ENCODE measurements around the gene SPOCK1. TPM values are rescaled to one million over a fixed set of nuclear protein-coding genes. Genes with fewer than 3 reads are reported as not detected.

The SPOCK1 gene
- total and polyA plus RNA-seq, 2 of the 13 experiments (the other 11 are each of a cell fraction or from before 2014, with no cell fraction given) = 0.18 to 0.29 TPM

DNA sequence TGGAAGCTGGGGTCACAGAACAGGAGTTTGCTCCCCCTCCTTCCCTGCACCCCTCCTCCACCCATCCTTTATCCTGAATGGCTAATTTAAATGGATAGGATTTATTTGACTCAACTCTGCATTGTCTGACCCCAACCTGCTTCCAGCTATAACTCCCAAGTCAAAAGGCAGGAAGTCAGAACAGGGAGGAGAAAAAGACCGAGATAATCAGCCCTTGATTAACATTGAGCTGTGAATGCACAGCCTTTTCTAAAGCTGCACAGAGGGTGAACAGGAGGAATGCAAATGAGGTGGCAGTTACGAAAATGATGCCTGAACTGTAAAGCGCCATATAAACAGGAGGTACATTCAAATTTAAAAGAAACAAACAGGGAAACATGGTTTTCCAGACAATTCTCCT, 152.8 kb downstream of the SPOCK1 start:
- in situ Hi-C loops (cut with HindIII; ENCODE audit: extremely low pct_ligation_motif_present, low pct_unique_long_range_greater_than_20kb) = loop anchor here (10.0 kb wide), 1 partner anchor 149 kb away; the partner anchor contains the start of gene SPOCK1
- Histone ChIP-seq H3K9me3 (ENCODE audit: low read length) (no peaks in the 10 kb centered on the region), H3K4me1 (ENCODE audit: insufficient read depth, low read length) (no peaks in the 10 kb centered on the region), H3K4me2 (ENCODE audit: low read depth, low read length) (no peak overlapping the region), H4K20me1 (ENCODE audit: insufficient read depth, low read length) (no peaks in the 10 kb centered on the region), H2AFZ (ENCODE audit: low read length) (no peak overlapping the region), H3K27ac (ENCODE audit: extremely low read length, insufficient read depth, low read length) (no peak overlapping the region), H3K9ac (ENCODE audit: insufficient read depth, low read depth, low read length) (no peak overlapping the region), H3K79me2 (ENCODE audit: insufficient read depth, low read length) (no peaks in the 10 kb centered on the region), H3K27me3 (ENCODE audit: control insufficient read depth in 1 of 2, insufficient read depth in 2 of 2, low read length in 2 of 2) (no peaks in the 10 kb centered on the region), H3K36me3 (replicated peaks in 1 of 2; ENCODE audit: control insufficient read depth in 1 of 2, insufficient read depth in 2 of 2, low read length in 2 of 2) (no peaks in the 10 kb centered on the region), H3K4me3 (replicated peaks in 1 of 3; ENCODE audit: insufficient read depth in 1 of 3, low read depth in 2 of 3, low read length in 3 of 3) (no peak overlapping the region)
- ChIA-PET POLR2A (no interaction called here), CTCF (ENCODE audit: low intra/inter-chr PET ratio, low total read pairs) (no interaction called here)
- WGBS (ENCODE audit: low lambda C conversion rate) = 48% methylated on average over 3 of the region's 3 CpGs
- intact Hi-C loops (cut with micrococcal nuclease; ENCODE audit: unreplicated experiment) = no loop called here
- TF ChIP-seq RFX5 (IDR thresholded peaks at IDR 0.05; ENCODE audit: low read depth, low read length) = no peak
- no peak for TF ChIP-seq THRA (CRISPR knock-in tag; IDR thresholded peaks at IDR 0.05; ENCODE audit: borderline replicate concordance)
- TF ChIP-seq ZNF232 (CRISPR knock-in tag; IDR thresholded peaks at IDR 0.05; ENCODE audit: borderline replicate concordance) = no peak
- TF ChIP-seq, protein P1, sequence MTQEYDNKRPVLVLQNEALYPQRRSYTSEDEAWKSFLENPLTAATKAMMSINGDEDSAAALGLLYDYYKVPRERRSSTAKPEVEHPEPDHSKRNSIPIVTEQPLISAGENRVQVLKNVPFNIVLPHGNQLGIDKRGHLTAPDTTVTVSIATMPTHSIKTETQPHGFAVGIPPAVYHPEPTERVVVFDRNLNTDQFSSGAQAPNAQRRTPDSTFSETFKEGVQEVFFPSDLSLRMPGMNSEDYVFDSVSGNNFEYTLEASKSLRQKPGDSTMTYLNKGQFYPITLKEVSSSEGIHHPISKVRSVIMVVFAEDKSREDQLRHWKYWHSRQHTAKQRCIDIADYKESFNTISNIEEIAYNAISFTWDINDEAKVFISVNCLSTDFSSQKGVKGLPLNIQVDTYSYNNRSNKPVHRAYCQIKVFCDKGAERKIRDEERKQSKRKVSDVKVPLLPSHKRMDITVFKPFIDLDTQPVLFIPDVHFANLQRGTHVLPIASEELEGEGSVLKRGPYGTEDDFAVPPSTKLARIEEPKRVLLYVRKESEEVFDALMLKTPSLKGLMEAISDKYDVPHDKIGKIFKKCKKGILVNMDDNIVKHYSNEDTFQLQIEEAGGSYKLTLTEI (CRISPR knock-in tag; conservative IDR thresholded peaks at IDR 0.05) = no peak
- TF ChIP-seq TCF7L2 (IDR thresholded peaks at IDR 0.05; ENCODE audit: low read depth, low read length) = no peak
- no peak for TF ChIP-seq ATF1 (CRISPR knock-in tag; IDR thresholded peaks at IDR 0.05)
- TF ChIP-seq ATF6 (CRISPR knock-in tag; conservative IDR thresholded peaks at IDR 0.05) = no peak
- no peak for TF ChIP-seq CBX2 (IDR thresholded peaks at IDR 0.05; ENCODE audit: low read depth, low read length)
- no peak for TF ChIP-seq CBX2 (CRISPR knock-in tag; IDR thresholded peaks at IDR 0.05; ENCODE audit: low read depth)
- TF ChIP-seq MED13 (CRISPR knock-in tag; IDR thresholded peaks at IDR 0.05) = no peak
- no peak for TF ChIP-seq BRD4 (CRISPR knock-in tag; IDR thresholded peaks at IDR 0.05)
- TF ChIP-seq JUNB (CRISPR knock-in tag; IDR thresholded peaks at IDR 0.05; ENCODE audit: borderline replicate concordance) = no peak
- no peak for TF ChIP-seq ZNF362 (CRISPR knock-in tag; IDR thresholded peaks at IDR 0.05; ENCODE audit: borderline replicate concordance)
- TF ChIP-seq ZSCAN30 (CRISPR knock-in tag; IDR thresholded peaks at IDR 0.05) = no peak
- no peak for TF ChIP-seq ZNF484 (CRISPR knock-in tag; IDR thresholded peaks at IDR 0.05; ENCODE audit: borderline replicate concordance, low read depth)
- TF ChIP-seq, protein P2, sequence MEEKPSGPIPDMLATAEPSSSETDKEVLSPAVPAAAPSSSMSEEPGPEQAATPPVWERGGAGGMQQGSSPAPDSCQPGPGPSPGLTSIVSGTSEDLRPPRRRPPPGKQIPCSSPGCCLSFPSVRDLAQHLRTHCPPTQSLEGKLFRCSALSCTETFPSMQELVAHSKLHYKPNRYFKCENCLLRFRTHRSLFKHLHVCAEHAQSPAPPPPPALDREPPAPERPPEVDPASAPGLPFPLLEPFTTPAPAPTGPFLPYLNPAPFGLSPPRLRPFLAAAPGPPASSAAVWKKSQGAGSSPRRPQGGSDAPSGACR (CRISPR knock-in tag; IDR thresholded peaks at IDR 0.05) = no peak
- no peak for TF ChIP-seq KDM2A (CRISPR knock-in tag; IDR thresholded peaks at IDR 0.05; ENCODE audit: borderline replicate concordance, low read depth)
- TF ChIP-seq CEBPG (CRISPR knock-in tag; IDR thresholded peaks at IDR 0.05) = no peak
- no TSS peak for BruUV-seq (replicated peaks)
- FAIRE-seq (no peak), DNase-seq (ENCODE audit: low spot score) (no peak), ATAC-seq (no peak)
